Measurements from ENCODE around the gene HGFAC.
A peak's percentile ranks its signal among the peaks of the same experiment; 100 is the strongest.

The HGFAC gene

DNA sequence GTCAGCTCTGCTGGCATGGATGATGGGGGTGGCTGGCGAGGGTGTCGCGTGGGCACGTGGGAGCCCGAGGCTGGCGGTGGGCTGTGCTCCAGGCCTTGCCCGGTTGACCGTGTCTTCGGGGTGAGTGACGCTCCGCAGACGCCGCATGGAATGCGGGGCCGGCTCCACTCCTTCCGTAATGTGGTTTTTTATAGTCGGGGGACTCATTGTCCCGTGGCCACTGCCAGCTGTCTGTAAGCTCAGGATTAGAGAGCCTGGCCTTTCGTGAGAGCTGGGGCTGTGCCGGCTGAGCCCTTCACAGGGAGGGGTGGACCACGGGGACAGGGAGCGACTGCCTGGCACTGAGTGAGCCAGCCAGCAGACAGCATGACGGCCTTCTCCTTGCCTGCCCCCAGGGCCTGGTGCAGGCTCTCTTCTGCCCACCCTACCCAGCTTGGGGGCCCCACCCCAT lies 41.7 kb downstream of the HGFAC start:
- Histone ChIP-seq H3K36me3 (replicated peaks; ENCODE audit: low read depth, low read length) (no peaks in the 10 kb centered on the region), H3K4me3 (ENCODE audit: low read length) (no peak overlapping the region), H2AFZ (ENCODE audit: low read depth, low read length) (no peak overlapping the region), H3K9ac (ENCODE audit: low read length) (no peak overlapping the region), H3K27me3 (ENCODE audit: low read depth, low read length) (peaks cover 70% of the 10 kb centered on the region), H3K27ac (ENCODE audit: low read length) (no peak overlapping the region), H3K4me1 (ENCODE audit: low read length) (peaks cover 11% of the 10 kb centered on the region; the same call in 1 of the 2 replicates), H3K4me2 (ENCODE audit: low read length) (no peak overlapping the region), H3K79me2 (ENCODE audit: low read length) (no peaks in the 10 kb centered on the region), H3K9me3 (ENCODE audit: insufficient read depth, low read length) (no peaks in the 10 kb centered on the region), H4K20me1 (ENCODE audit: insufficient read depth, low read length) (0 out of 2 replicates have a peak, but pooled peaks cover 6% of the 10 kb centered on the region)
- no peak for TF ChIP-seq EZH2phosphoT487 (IDR thresholded peaks at IDR 0.05; ENCODE audit: low read depth)
- TF ChIP-seq, protein P1, sequence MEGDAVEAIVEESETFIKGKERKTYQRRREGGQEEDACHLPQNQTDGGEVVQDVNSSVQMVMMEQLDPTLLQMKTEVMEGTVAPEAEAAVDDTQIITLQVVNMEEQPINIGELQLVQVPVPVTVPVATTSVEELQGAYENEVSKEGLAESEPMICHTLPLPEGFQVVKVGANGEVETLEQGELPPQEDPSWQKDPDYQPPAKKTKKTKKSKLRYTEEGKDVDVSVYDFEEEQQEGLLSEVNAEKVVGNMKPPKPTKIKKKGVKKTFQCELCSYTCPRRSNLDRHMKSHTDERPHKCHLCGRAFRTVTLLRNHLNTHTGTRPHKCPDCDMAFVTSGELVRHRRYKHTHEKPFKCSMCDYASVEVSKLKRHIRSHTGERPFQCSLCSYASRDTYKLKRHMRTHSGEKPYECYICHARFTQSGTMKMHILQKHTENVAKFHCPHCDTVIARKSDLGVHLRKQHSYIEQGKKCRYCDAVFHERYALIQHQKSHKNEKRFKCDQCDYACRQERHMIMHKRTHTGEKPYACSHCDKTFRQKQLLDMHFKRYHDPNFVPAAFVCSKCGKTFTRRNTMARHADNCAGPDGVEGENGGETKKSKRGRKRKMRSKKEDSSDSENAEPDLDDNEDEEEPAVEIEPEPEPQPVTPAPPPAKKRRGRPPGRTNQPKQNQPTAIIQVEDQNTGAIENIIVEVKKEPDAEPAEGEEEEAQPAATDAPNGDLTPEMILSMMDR (IDR thresholded peaks at IDR 0.05; ENCODE audit: low read depth, low read length): no peak

DNA sequence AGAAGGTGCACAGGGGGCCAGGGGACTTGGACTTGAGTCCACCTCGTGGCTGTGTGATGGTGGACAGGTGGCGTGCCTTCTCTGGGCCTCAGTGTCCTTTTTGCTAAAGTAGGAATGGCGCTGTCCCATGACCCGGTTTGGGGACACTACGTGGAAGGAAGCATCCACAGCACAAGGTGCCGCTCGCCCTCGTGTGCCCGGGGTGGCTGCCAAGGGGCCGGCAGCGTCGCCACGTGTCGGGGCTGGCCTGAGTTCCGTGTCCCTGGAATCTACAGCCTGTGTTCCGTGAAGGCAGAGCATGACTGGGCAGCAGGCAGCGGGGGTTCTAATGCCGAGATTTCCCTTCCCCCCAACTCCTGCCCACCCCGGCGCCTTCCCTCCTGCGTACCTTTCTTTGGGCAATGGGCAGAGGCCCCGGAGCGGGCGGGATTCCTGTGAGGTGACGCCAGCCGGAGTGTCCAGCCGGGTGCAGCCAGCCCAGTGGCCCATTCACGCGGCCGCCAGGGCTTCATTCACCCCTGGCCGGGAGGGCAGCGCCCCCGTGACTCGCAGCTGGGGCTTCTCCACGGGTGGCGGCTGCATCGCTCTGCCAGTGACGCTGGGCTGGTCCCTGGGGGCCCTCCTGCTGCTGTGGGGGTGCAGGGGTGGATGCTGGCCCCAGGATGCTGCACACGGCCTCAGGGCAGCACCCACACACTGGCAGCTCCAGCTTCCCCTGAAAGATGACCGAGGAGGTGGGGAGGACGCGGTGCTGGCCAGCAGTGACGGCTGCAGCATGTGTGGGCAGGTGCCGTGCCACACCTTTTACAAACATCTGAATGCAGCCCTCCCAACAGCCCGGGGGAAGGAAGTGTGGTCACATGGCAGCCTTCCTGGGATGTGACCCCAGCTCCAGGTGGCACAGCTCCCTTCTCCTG lies 42.5 kb downstream of the HGFAC start:
- Histone ChIP-seq H3K9me3 (ENCODE audit: insufficient read depth, low read length) (no peaks in the 10 kb centered on the region), H3K27ac (ENCODE audit: low read length) (no peak overlapping the region), H3K4me1 (ENCODE audit: low read length) (peaks cover 11% of the 10 kb centered on the region; the same call in 1 of the 2 replicates), H2AFZ (ENCODE audit: low read depth, low read length) (no peak overlapping the region), H3K4me3 (ENCODE audit: low read length) (no peak overlapping the region), H3K9ac (ENCODE audit: low read length) (no peak overlapping the region), H4K20me1 (ENCODE audit: insufficient read depth, low read length) (peaks cover 8% of the 10 kb centered on the region; the same call in 1 of the 2 replicates), H3K27me3 (ENCODE audit: low read depth, low read length) (peaks cover 79% of the 10 kb centered on the region), H3K79me2 (ENCODE audit: low read length) (no peaks in the 10 kb centered on the region), H3K36me3 (replicated peaks; ENCODE audit: low read depth, low read length) (no peaks in the 10 kb centered on the region), H3K4me2 (ENCODE audit: low read length) (peak overlapping the region; percentile 38)
- no peak for TF ChIP-seq EZH2phosphoT487 (IDR thresholded peaks at IDR 0.05; ENCODE audit: low read depth)
- TF ChIP-seq, protein P1 (IDR thresholded peaks at IDR 0.05; ENCODE audit: low read depth, low read length): no peak

- no peak overlapping the region for H3K9ac ChIP-seq (ENCODE audit: low read length)
- no peaks in the 10 kb centered on the region for H3K79me2 ChIP-seq (ENCODE audit: low read length)
- no peak overlapping the region for H2AFZ ChIP-seq (ENCODE audit: low read depth, low read length)
- peak overlapping the region; percentile 34 for H3K4me3 ChIP-seq (ENCODE audit: low read length)
- TF ChIP-seq, protein P1 (IDR thresholded peaks at IDR 0.05; ENCODE audit: low read depth, low read length): no peak
- TF ChIP-seq EZH2phosphoT487 (IDR thresholded peaks at IDR 0.05; ENCODE audit: low read depth): no peak
- peaks cover 11% of the 10 kb centered on the region; the same call in 1 of the 2 replicates for H3K4me1 ChIP-seq (ENCODE audit: low read length)
- no peaks in the 10 kb centered on the region for H3K9me3 ChIP-seq (ENCODE audit: insufficient read depth, low read length)
- peak overlapping the region; percentile 38 for H3K4me2 ChIP-seq (ENCODE audit: low read length)
- peaks cover 87% of the 10 kb centered on the region for H3K27me3 ChIP-seq (ENCODE audit: low read depth, low read length)
- H4K20me1 ChIP-seq (ENCODE audit: insufficient read depth, low read length): peaks cover 8% of the 10 kb centered on the region; the same call in 1 of the 2 replicates
- H3K27ac ChIP-seq (ENCODE audit: low read length): no peak overlapping the region
- H3K36me3 ChIP-seq (replicated peaks; ENCODE audit: low read depth, low read length): no peaks in the 10 kb centered on the region
Measured at GRCh38 chr4:3485011-3485791, 43.4 kb downstream of the HGFAC start.
